ENCODE measurements around the gene SERP2. TPM values are rescaled to one million over a fixed set of nuclear protein-coding genes. Genes with fewer than 3 reads are reported as not detected.

Gene SERP2
- total RNA-seq, 2 experiments from 2014 or later: 0.38 to 0.64 TPM

GRCh38 chr13:44346534-44346933 lies 27.1 kb upstream of the SERP2 start:
- CTCF ChIA-PET: no interaction called here
- no peak for DNase-seq

DNA sequence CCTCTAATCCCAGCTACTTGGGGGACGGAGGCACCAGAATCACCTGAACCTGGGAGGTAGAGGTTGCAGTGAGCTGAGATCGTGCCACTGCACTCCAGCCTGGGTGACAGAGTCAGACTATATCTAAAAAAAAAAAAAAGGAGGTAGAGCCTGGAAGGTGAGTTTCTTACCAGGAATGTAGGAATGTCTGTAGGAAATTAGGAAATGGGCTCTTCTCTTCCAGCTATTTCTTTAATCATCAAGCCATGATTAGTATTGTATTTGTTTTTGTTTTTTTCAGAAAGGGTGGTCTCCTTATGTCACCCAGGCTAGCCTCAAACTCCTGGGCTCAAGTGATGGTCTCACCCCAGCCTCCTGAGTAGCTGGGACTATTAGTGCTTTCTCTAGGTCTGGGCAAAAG lies 26.3 kb upstream of the SERP2 start:
- no peak for DNase-seq
- peaks cover 5% of the 10 kb centered on the region for H3K4me1 Mint-ChIP-seq (ENCODE audit: low read depth)
- no peak overlapping the region for H3K27ac Mint-ChIP-seq
- CTCF ChIA-PET: no interaction called here
- H3K36me3 Mint-ChIP-seq (ENCODE audit: low read depth): no peaks in the 10 kb centered on the region
- no peaks in the 10 kb centered on the region for H3K9me3 Mint-ChIP-seq
- no peaks in the 10 kb centered on the region for H3K27me3 Mint-ChIP-seq (ENCODE audit: low read depth)
- no peak overlapping the region for H3K4me3 Mint-ChIP-seq
- intact Hi-C loops (cut with micrococcal nuclease): no loop called here

More at GRCh38 chr13:44346534-44346933, 27.1 kb upstream of the SERP2 start:
- Mint-ChIP-seq H3K4me3 (no peak overlapping the region), H3K27ac (no peak overlapping the region), H3K27me3 (ENCODE audit: low read depth) (no peaks in the 10 kb centered on the region), H3K4me1 (ENCODE audit: low read depth) (no peaks in the 10 kb centered on the region), H3K9me3 (no peaks in the 10 kb centered on the region), H3K36me3 (ENCODE audit: low read depth) (no peaks in the 10 kb centered on the region)
- intact Hi-C loops (cut with micrococcal nuclease): no loop called here

DNA sequence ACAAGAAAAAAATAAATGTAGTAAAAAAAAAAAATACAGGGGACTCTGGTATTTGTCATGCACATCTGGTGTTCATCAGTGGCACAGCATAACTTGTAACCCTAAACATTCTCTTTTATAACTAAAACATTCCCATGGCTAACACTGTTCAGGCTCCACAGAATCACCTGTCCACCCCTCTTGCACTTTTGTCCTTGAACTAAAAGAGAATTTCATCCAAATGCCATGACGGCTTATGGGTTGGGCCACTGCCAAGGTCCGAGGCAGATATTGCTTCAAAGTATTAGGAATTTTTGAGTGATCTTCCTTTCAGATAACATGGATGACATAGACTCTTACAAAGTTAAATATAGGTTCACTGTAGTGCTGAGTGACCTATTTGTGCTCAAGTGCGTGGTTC lies 25.7 kb upstream of the SERP2 start:
- H3K4me1 Mint-ChIP-seq (ENCODE audit: low read depth): peaks cover 6% of the 10 kb centered on the region
- intact Hi-C loops (cut with micrococcal nuclease): no loop called here
- H3K4me3 Mint-ChIP-seq: no peak overlapping the region
- H3K27ac Mint-ChIP-seq: no peak overlapping the region
- H3K9me3 Mint-ChIP-seq: no peaks in the 10 kb centered on the region
- CTCF ChIA-PET: no interaction called here
- H3K27me3 Mint-ChIP-seq (ENCODE audit: low read depth): no peaks in the 10 kb centered on the region
- no peaks in the 10 kb centered on the region for H3K36me3 Mint-ChIP-seq (ENCODE audit: low read depth)
- no peak for DNase-seq

GRCh38 chr13:44350775-44351504 lies 22.7 kb upstream of the SERP2 start:
- no peak overlapping the region for H3K4me3 Mint-ChIP-seq
- H3K27me3 Mint-ChIP-seq (ENCODE audit: low read depth): no peaks in the 10 kb centered on the region
- H3K4me1 Mint-ChIP-seq (ENCODE audit: low read depth): peaks cover 6% of the 10 kb centered on the region
- CTCF ChIA-PET: no interaction called here
- intact Hi-C loops (cut with micrococcal nuclease): no loop called here
- no peak overlapping the region for H3K27ac Mint-ChIP-seq
- no peak for DNase-seq
- H3K36me3 Mint-ChIP-seq (ENCODE audit: low read depth): no peaks in the 10 kb centered on the region
- no peaks in the 10 kb centered on the region for H3K9me3 Mint-ChIP-seq

DNA sequence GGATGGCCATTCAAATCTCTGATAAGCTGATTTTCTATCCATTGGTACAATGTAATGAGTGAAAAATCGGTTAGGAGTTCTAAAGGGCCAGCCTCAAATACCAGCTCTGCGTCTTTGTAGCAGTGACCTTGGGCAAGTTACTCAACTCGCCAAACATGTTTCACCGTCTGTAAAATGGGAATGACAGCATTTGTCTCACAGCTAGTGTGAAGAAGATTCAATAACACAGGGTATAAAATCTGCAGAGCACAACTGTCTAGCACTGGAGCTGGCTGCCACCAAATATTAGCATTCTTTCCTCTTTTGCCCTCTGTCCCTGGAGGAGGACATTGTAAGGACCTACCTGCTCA lies 22.1 kb upstream of the SERP2 start:
- CTCF ChIA-PET: no interaction called here
- no peak for DNase-seq
- Mint-ChIP-seq H3K36me3 (ENCODE audit: low read depth) (no peaks in the 10 kb centered on the region), H3K27me3 (ENCODE audit: low read depth) (no peaks in the 10 kb centered on the region), H3K4me3 (no peak overlapping the region), H3K27ac (no peak overlapping the region), H3K9me3 (no peaks in the 10 kb centered on the region), H3K4me1 (ENCODE audit: low read depth) (peaks cover 6% of the 10 kb centered on the region)
- intact Hi-C loops (cut with micrococcal nuclease): no loop called here

GRCh38 chr13:44352202-44352601 lies 21.4 kb upstream of the SERP2 start:
- Mint-ChIP-seq H3K27ac (no peak overlapping the region), H3K36me3 (ENCODE audit: low read depth) (no peaks in the 10 kb centered on the region), H3K4me1 (ENCODE audit: low read depth) (peaks cover 6% of the 10 kb centered on the region), H3K27me3 (ENCODE audit: low read depth) (no peaks in the 10 kb centered on the region), H3K9me3 (no peaks in the 10 kb centered on the region), H3K4me3 (no peak overlapping the region)
- CTCF ChIA-PET: no interaction called here
- intact Hi-C loops (cut with micrococcal nuclease): no loop called here
- no peak for DNase-seq

DNA sequence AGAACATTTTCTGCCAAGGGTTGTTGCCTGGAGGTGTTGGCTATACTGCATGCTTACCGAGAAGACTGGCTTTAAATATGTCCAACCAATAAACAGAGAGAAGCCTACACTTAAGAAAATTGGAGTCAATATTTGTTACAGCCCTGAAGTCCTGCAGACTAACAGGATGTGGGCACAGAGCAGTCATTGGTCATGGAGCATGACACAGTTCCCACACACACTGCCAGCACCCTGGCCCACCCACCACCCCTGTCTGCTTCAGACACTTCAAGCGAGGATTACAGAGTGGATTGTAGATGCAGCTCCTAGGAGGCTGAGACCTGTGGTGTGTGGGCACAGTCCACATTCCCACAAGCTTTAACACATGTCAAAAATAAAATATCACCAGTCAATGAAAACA lies 21.0 kb upstream of the SERP2 start:
- Mint-ChIP-seq H3K4me1 (ENCODE audit: low read depth) (peaks cover 6% of the 10 kb centered on the region), H3K9me3 (no peaks in the 10 kb centered on the region)

DNA sequence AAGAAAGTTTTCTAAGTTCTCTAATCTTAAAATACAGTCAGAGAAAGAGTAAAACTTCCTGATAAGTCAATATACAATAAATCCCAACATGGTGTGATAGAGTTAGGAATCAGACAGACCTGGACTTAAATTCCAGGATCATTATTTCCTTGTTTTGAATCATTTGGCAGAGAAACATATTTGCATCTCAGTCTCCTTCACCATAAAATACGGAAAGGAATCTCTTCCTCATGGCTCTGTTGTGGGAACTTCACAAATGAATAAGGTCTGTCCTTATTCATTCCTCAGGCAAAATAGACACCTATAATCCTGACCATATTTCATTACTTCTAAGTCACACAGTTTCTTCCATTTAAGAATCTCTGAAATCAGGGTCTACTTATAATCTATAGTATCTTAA lies 19.3 kb upstream of the SERP2 start:
- CTCF ChIA-PET: no interaction called here
- DNase-seq: no peak
- intact Hi-C loops (cut with micrococcal nuclease): no loop called here
- no peaks in the 10 kb centered on the region for H3K9me3 Mint-ChIP-seq
- H3K4me1 Mint-ChIP-seq (ENCODE audit: low read depth): peaks cover 6% of the 10 kb centered on the region
- H3K27me3 Mint-ChIP-seq (ENCODE audit: low read depth): no peaks in the 10 kb centered on the region
- H3K36me3 Mint-ChIP-seq (ENCODE audit: low read depth): no peaks in the 10 kb centered on the region
- H3K4me3 Mint-ChIP-seq: no peak overlapping the region
- H3K27ac Mint-ChIP-seq: no peak overlapping the region

More for the DNA sequence above, 21.0 kb upstream of the SERP2 start:
- no peaks in the 10 kb centered on the region for H3K27me3 Mint-ChIP-seq (ENCODE audit: low read depth)
- no peak overlapping the region for H3K4me3 Mint-ChIP-seq
- no peak overlapping the region for H3K27ac Mint-ChIP-seq
- DNase-seq: no peak
- intact Hi-C loops (cut with micrococcal nuclease): no loop called here
- no peaks in the 10 kb centered on the region for H3K36me3 Mint-ChIP-seq (ENCODE audit: low read depth)
- CTCF ChIA-PET: no interaction called here

DNA sequence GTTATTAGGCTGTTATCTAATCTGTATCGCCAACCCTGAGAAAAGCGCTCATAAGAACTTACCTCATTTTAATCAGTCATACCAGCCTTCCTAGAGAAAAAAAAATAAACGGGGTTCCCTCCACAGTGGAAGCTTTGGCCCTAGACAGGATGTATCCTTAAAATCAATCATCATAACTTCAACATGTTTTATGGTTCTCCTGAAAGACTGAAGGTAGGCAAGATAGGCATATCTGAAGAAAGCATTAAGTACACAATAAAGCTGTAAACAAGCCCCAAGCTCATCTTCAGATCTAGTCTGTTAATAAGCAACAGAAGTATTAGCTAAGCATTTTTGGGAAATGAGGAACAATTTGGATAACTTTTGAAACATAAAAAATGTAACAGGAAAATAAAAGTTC lies 18.7 kb upstream of the SERP2 start:
- H3K36me3 Mint-ChIP-seq (ENCODE audit: low read depth): no peaks in the 10 kb centered on the region
- H3K4me3 Mint-ChIP-seq: no peak overlapping the region
- intact Hi-C loops (cut with micrococcal nuclease): no loop called here
- H3K9me3 Mint-ChIP-seq: no peaks in the 10 kb centered on the region
- H3K27me3 Mint-ChIP-seq (ENCODE audit: low read depth): no peaks in the 10 kb centered on the region
- CTCF ChIA-PET: no interaction called here
- DNase-seq: no peak
- H3K4me1 Mint-ChIP-seq (ENCODE audit: low read depth): peaks cover 6% of the 10 kb centered on the region
- no peak overlapping the region for H3K27ac Mint-ChIP-seq

GRCh38 chr13:44355621-44356020 lies 18.0 kb upstream of the SERP2 start:
- CTCF ChIA-PET: no interaction called here
- no peak overlapping the region for H3K27ac Mint-ChIP-seq
- H3K27me3 Mint-ChIP-seq (ENCODE audit: low read depth): no peaks in the 10 kb centered on the region
- H3K4me3 Mint-ChIP-seq: no peak overlapping the region
- no peaks in the 10 kb centered on the region for H3K36me3 Mint-ChIP-seq (ENCODE audit: low read depth)
- no peaks in the 10 kb centered on the region for H3K9me3 Mint-ChIP-seq
- peaks cover 6% of the 10 kb centered on the region for H3K4me1 Mint-ChIP-seq (ENCODE audit: low read depth)
- DNase-seq: no peak
- intact Hi-C loops (cut with micrococcal nuclease): no loop called here

GRCh38 chr13:44359983-44360375 lies 13.6 kb upstream of the SERP2 start:
- H3K36me3 Mint-ChIP-seq (ENCODE audit: low read depth): no peaks in the 10 kb centered on the region
- no peaks in the 10 kb centered on the region for H3K4me1 Mint-ChIP-seq (ENCODE audit: low read depth)
- no peak overlapping the region for H3K4me3 Mint-ChIP-seq
- CTCF ChIA-PET: interaction anchor here (0.6 kb wide), 1 partner anchor 333 kb away, joined by 3 read pairs; no protein-coding TSS in a partner anchor
- no peaks in the 10 kb centered on the region for H3K27me3 Mint-ChIP-seq (ENCODE audit: low read depth)
- DNase-seq: no peak
- intact Hi-C loops (cut with micrococcal nuclease): no loop called here
- H3K9me3 Mint-ChIP-seq: no peaks in the 10 kb centered on the region
- H3K27ac Mint-ChIP-seq: no peak overlapping the region

DNA sequence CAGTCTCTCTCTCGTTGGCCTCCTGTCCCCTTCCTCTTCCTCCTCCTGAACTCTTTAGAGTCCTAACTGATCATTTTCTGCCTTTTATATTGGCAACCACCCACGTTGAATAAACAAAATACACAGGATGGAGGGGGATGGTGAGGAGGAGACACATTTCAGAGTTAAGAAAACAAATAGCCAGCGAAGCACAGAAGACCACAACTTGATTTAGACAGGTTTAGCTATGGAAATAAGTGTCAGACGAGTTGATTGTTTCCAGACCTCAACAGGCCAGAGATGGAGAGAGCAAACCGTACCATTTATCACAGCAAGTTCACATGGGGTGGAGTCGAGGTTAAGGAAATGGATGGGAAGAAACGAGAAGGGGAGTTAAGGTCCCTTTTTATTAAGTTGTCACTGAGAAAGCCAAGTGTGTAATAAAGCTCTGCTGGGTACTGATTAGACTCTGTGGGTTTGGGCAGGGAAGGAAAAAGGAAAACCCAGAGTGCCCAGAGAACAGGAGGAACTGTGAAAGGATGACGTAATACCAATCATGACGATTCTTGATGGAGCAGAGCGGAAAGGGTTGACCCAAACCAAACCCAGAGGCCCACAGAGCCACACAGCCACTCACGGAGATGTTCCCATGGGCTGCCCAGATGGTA lies 11.1 kb upstream of the SERP2 start:
- Mint-ChIP-seq H3K36me3 (ENCODE audit: low read depth) (no peaks in the 10 kb centered on the region), H3K27me3 (ENCODE audit: low read depth) (no peaks in the 10 kb centered on the region), H3K4me1 (ENCODE audit: low read depth) (no peaks in the 10 kb centered on the region), H3K9me3 (no peaks in the 10 kb centered on the region), H3K4me3 (no peak overlapping the region), H3K27ac (no peak overlapping the region)
- intact Hi-C loops (cut with micrococcal nuclease): no loop called here
- CTCF ChIA-PET: interaction anchor here (0.6 kb wide), 1 partner anchor 20 kb away, joined by 4 read pairs; no protein-coding TSS in a partner anchor
- DNase-seq: no peak

DNA sequence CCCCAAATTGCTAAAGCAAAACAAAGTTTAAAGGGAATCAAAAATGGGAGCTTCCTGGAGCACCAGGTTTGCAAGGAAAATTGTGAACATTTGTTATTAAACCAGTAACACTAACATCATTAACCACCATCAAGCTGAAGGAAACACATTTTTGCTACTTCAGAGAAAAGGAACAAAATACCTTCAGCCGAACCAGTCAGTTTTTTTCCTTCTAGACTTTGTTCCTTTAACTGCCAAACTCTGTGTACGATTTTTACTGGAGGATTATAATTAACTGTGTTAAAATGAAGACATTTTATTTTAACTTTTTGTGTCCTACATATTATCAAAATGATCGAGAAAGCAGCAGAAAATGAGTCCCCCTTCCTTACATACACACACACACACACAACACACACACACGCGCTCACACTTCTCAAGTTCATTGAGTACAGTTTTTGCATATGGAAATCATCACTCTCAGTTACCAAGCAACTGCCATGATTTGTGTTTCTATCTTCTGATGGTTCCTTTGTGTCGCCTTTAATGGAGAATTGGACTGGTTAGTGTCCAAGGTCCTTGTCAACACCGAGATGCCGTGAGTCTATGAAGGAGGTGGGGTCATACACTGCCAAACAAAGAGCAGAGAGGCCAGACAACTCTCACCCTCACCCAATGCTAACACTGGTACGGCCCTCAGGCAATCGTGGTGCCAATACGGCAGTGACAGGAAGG lies 9.8 kb upstream of the SERP2 start:
- no peak overlapping the region for H3K4me3 Mint-ChIP-seq

More for the DNA sequence above, 9.8 kb upstream of the SERP2 start:
- DNase-seq: no peak
- Mint-ChIP-seq H3K27ac (no peak overlapping the region), H3K4me1 (ENCODE audit: low read depth) (no peaks in the 10 kb centered on the region), H3K27me3 (ENCODE audit: low read depth) (peaks cover under 1% of the 10 kb centered on the region), H3K9me3 (no peaks in the 10 kb centered on the region), H3K36me3 (ENCODE audit: low read depth) (no peaks in the 10 kb centered on the region)
- intact Hi-C loops (cut with micrococcal nuclease): no loop called here
- CTCF ChIA-PET: no interaction called here

All from activated naive CD4-positive, alpha-beta T cell treated with anti-CD3 and anti-CD28 coated beads for 36 hours (primary cell).